Mesendoderm (in vitro differentiated cells): ENCODE results near the gene USP36.

Experiments used
- DNase-seq: peaks from one replicate; pipeline ENCODE4 v3.0.0; 2013
- H2AK5ac ChIP-seq: 2 replicates; pipeline ENCODE4 v1.6.1; 2013; ENCODE audit warnings: low read length, inconsistent platforms
- H2BK120ac ChIP-seq: 2 replicates; pipeline ENCODE4 v1.6.1; 2013; ENCODE audit warnings: low read depth, mild to moderate bottlenecking, low read length, moderate library complexity, mixed read lengths
- H2BK15ac ChIP-seq: replicated peaks from 2 replicates; pipeline ENCODE4 v1.6.1; 2013; ENCODE audit warnings: low read depth, mild to moderate bottlenecking, moderate library complexity
- H2BK5ac ChIP-seq: 2 replicates; pipeline ENCODE4 v1.6.1; 2013; ENCODE audit warnings: low read length, inconsistent platforms
- H3K18ac ChIP-seq: 2 replicates; pipeline ENCODE4 v1.6.1; 2013; ENCODE audit warnings: mild to moderate bottlenecking, low read length, mixed read lengths
- H3K23ac ChIP-seq: one replicate; pipeline ENCODE4 v1.6.1; 2013; ENCODE audit warnings: low read length
- H3K27ac ChIP-seq: 2 replicates; pipeline ENCODE4 v1.5.1; 2013; ENCODE audit warnings: low read depth, mild to moderate bottlenecking, inconsistent platforms, low read length, moderate library complexity
- H3K27me3 ChIP-seq: 2 replicates; pipeline ENCODE4 v1.6.1; 2013; ENCODE audit warnings: low read length, control low read depth, mild to moderate bottlenecking, inconsistent platforms; ENCODE audit not compliant: insufficient read depth, poor library complexity
- H3K36me3 ChIP-seq: 2 replicates; pipeline ENCODE4 v1.6.1; 2013; ENCODE audit warnings: low read length, inconsistent platforms; ENCODE audit not compliant: control insufficient read depth, insufficient read depth
- H3K4ac ChIP-seq: one replicate; pipeline ENCODE4 v1.6.1; 2013; ENCODE audit warnings: low read depth, mild to moderate bottlenecking, low read length, moderate library complexity
- H3K4me1 ChIP-seq: 2 replicates; pipeline ENCODE4 v1.6.1; 2013; ENCODE audit warnings: low read depth, low read length, inconsistent platforms; ENCODE audit not compliant: control insufficient read depth
- H3K4me2 ChIP-seq: 2 replicates; pipeline ENCODE4 v1.6.1; 2013; ENCODE audit warnings: low read length
- H3K4me3 ChIP-seq: 2 replicates; pipeline ENCODE4 v1.5.1; 2013; ENCODE audit warnings: mild to moderate bottlenecking, low read length
- H3K56ac ChIP-seq: one replicate; pipeline ENCODE4 v1.6.1; 2013; ENCODE audit warnings: low read length
- H3K79me1 ChIP-seq: 2 replicates; pipeline ENCODE4 v1.6.1; 2013; ENCODE audit warnings: low read length, inconsistent platforms
- H3K79me2 ChIP-seq: 2 replicates; pipeline ENCODE4 v1.6.1; 2013; ENCODE audit warnings: mild to moderate bottlenecking, low read length; ENCODE audit not compliant: control insufficient read depth, insufficient read depth
- H3K9ac ChIP-seq: 2 replicates; pipeline ENCODE4 v1.6.1; 2013; ENCODE audit warnings: low read length, inconsistent platforms
- H4K5ac ChIP-seq: one replicate; pipeline ENCODE4 v1.6.1; 2013; ENCODE audit warnings: low read length
- H4K8ac ChIP-seq: one replicate; pipeline ENCODE4 v1.6.1; 2013; ENCODE audit warnings: low read depth, mild to moderate bottlenecking, control low read depth, low read length, moderate library complexity
- WGBS: extraction: QIAGEN DNeasy Blood & Tissue Kit; methylation state at CpG from one replicate; pipeline ENCODE4 v1.1.7; 2013; ENCODE audit warnings: low lambda C conversion rate, missing lambda C conversion rate; ENCODE audit not compliant: insufficient coverage; ENCODE audit errors: extremely low coverage; 5-methylcytosine and 5-hydroxymethylcytosine counted together

Gene USP36

GRCh38 chr17:78885956-78886355, 45.3 kb upstream of the USP36 start:
- H2BK15ac ChIP-seq = no peak overlapping the region

GRCh38 chr17:78884876-78885667, 44.5 kb upstream of the USP36 start:
- Histone ChIP-seq H3K9ac (no peak overlapping the region), H2BK5ac (no peak overlapping the region), H3K56ac (peak overlapping the region; percentile 5), H3K27me3 (no peaks in the 10 kb centered on the region), H3K36me3 (no peaks in the 10 kb centered on the region), H2BK15ac (no peak overlapping the region), H4K5ac (no peak overlapping the region), H4K8ac (no peak overlapping the region), H2BK120ac (no peak overlapping the region), H3K79me1 (no peaks in the 10 kb centered on the region), H3K4ac (no peak overlapping the region), H3K18ac (no peak overlapping the region), H3K4me2 (no peak overlapping the region), H3K4me1 (no peaks in the 10 kb centered on the region), H3K23ac (no peak overlapping the region), H3K79me2 (no peaks in the 10 kb centered on the region), H3K4me3 (no peak overlapping the region), H3K27ac (no peak overlapping the region), H2AK5ac (no peak overlapping the region)
- WGBS = no CpG with 5 or more reads among the region's 24 CpGs
- no peak for DNase-seq

More at GRCh38 chr17:78885956-78886355, 45.3 kb upstream of the USP36 start:
- H3K79me2 ChIP-seq = no peaks in the 10 kb centered on the region
- H2AK5ac ChIP-seq = no peak overlapping the region
- no peak overlapping the region for H4K8ac ChIP-seq
- H2BK120ac ChIP-seq = no peak overlapping the region
- H3K4me1 ChIP-seq = no peaks in the 10 kb centered on the region
- no peak overlapping the region for H3K9ac ChIP-seq
- no peak overlapping the region for H3K23ac ChIP-seq
- no peaks in the 10 kb centered on the region for H3K36me3 ChIP-seq
- H3K27me3 ChIP-seq = no peaks in the 10 kb centered on the region
- no peak overlapping the region for H3K18ac ChIP-seq
- no peaks in the 10 kb centered on the region for H3K79me1 ChIP-seq
- H4K5ac ChIP-seq = no peak overlapping the region
- no peak overlapping the region for H3K56ac ChIP-seq
- H3K4me3 ChIP-seq = no peak overlapping the region
- H3K27ac ChIP-seq = no peak overlapping the region
- no peak overlapping the region for H3K4ac ChIP-seq
- no peak overlapping the region for H3K4me2 ChIP-seq
- no peak for DNase-seq
- H2BK5ac ChIP-seq = no peak overlapping the region
- no CpG with 5 or more reads among the region's 8 CpGs for WGBS

GRCh38 chr17:78884148-78884825, 43.7 kb upstream of the USP36 start:
- Histone ChIP-seq H2BK120ac (no peak overlapping the region), H3K4me1 (no peaks in the 10 kb centered on the region), H3K56ac (peak overlapping the region; percentile 75), H3K79me2 (no peaks in the 10 kb centered on the region), H3K79me1 (no peaks in the 10 kb centered on the region), H3K18ac (no peak overlapping the region), H2BK15ac (no peak overlapping the region), H3K4me3 (no peak overlapping the region), H4K8ac (no peak overlapping the region), H3K36me3 (no peaks in the 10 kb centered on the region), H2AK5ac (no peak overlapping the region), H2BK5ac (no peak overlapping the region), H3K4me2 (peak overlapping the region; percentile 34), H3K27me3 (no peaks in the 10 kb centered on the region), H4K5ac (no peak overlapping the region), H3K9ac (peak overlapping the region; percentile 35), H3K23ac (peak overlapping the region; percentile 15), H3K27ac (peak overlapping the region; percentile 41), H3K4ac (no peak overlapping the region)
- no CpG with 5 or more reads among the region's 20 CpGs for WGBS
- DNase-seq = peak; percentile 45

GRCh38 chr17:78883533-78884131, 43.0 kb upstream of the USP36 start:
- no CpG with 5 or more reads among the region's 24 CpGs for WGBS
- H3K4me1 ChIP-seq = no peaks in the 10 kb centered on the region

GRCh38 chr17:78883089-78883532, 42.5 kb upstream of the USP36 start:
- Histone ChIP-seq H3K79me1 (no peaks in the 10 kb centered on the region), H3K56ac (peak overlapping the region; percentile 7), H3K36me3 (no peaks in the 10 kb centered on the region), H3K4me3 (no peak overlapping the region), H3K4me2 (no peak overlapping the region), H3K27me3 (no peaks in the 10 kb centered on the region), H3K18ac (no peak overlapping the region), H2BK120ac (no peak overlapping the region), H3K79me2 (no peaks in the 10 kb centered on the region), H4K8ac (no peak overlapping the region), H2BK5ac (no peak overlapping the region), H3K4ac (no peak overlapping the region), H3K9ac (no peak overlapping the region), H3K23ac (no peak overlapping the region), H2AK5ac (no peak overlapping the region), H3K27ac (peak overlapping the region; percentile 41), H2BK15ac (no peak overlapping the region), H3K4me1 (no peaks in the 10 kb centered on the region), H4K5ac (no peak overlapping the region)
- peak; percentile 86 for DNase-seq
- no CpG with 5 or more reads among the region's 10 CpGs for WGBS

More at GRCh38 chr17:78883533-78884131, 43.0 kb upstream of the USP36 start:
- DNase-seq = peak; percentile 94
- peak overlapping the region; percentile 41 for H3K27ac ChIP-seq
- H2BK15ac ChIP-seq = no peak overlapping the region
- H2AK5ac ChIP-seq = no peak overlapping the region
- H3K4me2 ChIP-seq = peak overlapping the region; percentile 34
- no peaks in the 10 kb centered on the region for H3K79me2 ChIP-seq
- H3K9ac ChIP-seq = peak overlapping the region; percentile 35
- H3K36me3 ChIP-seq = no peaks in the 10 kb centered on the region
- H2BK120ac ChIP-seq = no peak overlapping the region
- no peak overlapping the region for H2BK5ac ChIP-seq
- no peak overlapping the region for H4K5ac ChIP-seq
- no peak overlapping the region for H4K8ac ChIP-seq
- H3K4ac ChIP-seq = no peak overlapping the region
- H3K4me3 ChIP-seq = no peak overlapping the region
- H3K79me1 ChIP-seq = no peaks in the 10 kb centered on the region
- H3K27me3 ChIP-seq = no peaks in the 10 kb centered on the region
- peak overlapping the region; percentile 15 for H3K23ac ChIP-seq
- peak overlapping the region; percentile 75 for H3K56ac ChIP-seq
- no peak overlapping the region for H3K18ac ChIP-seq
